H1 (cell line): ENCODE data around the gene CAMKMT. TPM values are rescaled to one million over a fixed set of nuclear protein-coding genes. Genes with fewer than 3 reads are reported as not detected.

Source experiments
- CTCF ChIA-PET: fragments of 300-600 bp; sonication (Branson Sonifier 250); formaldehyde crosslinking; loops from one replicate; lab custom pipeline; 2021; ENCODE audit not compliant: partially characterized antibody; lab: Charles Lee
- POLR2A ChIA-PET: fragments of 300-600 bp; sonication (Branson Sonifier 250); formaldehyde crosslinking; loops from one replicate; lab custom pipeline; 2021; ENCODE audit warnings: inconsistent platforms; ENCODE audit not compliant: partially characterized antibody; lab: Charles Lee
- DNase-seq, 2 experiments: peaks; one replicate each; pipeline versions ENCODE4 v3.0.0 to v3.0.0-alpha.2; 2010 to 2022; ENCODE audit warnings: low spot score in 2 of 2, low read depth in 1 of 2, mixed read lengths in 1 of 2
- FAIRE-seq: peaks from 2 replicates; lab custom pipeline; 2011; peaks lifted over from hg19 to GRCh38; lab: Jason Lieb, UNC
- H2AFZ ChIP-seq: 2 replicates; pipeline ENCODE4 v1.8.1; 2012; ENCODE audit warnings: low read length, inconsistent platforms
- H2AK5ac ChIP-seq: 2 replicates; pipeline ENCODE4 v1.6.1; 2013; ENCODE audit warnings: low read depth, low read length
- H2BK120ac ChIP-seq: replicated peaks from 2 replicates; pipeline ENCODE3; 2013; ENCODE audit warnings: low read depth, low read length, inconsistent platforms
- H2BK12ac ChIP-seq: 2 replicates; pipeline ENCODE4 v1.6.1; 2013; ENCODE audit warnings: low read depth, low read length
- H2BK15ac ChIP-seq: 2 replicates; pipeline ENCODE4 v1.6.1; 2013; ENCODE audit warnings: low read length
- H2BK20ac ChIP-seq: 2 replicates; pipeline ENCODE4 v1.6.1; 2013; ENCODE audit warnings: low read length
- H2BK5ac ChIP-seq: 2 replicates; pipeline ENCODE4 v1.6.1; 2013; ENCODE audit warnings: low read depth, low read length
- H3K14ac ChIP-seq: 2 replicates; pipeline ENCODE4 v1.6.1; 2013; ENCODE audit warnings: inconsistent platforms; ENCODE audit not compliant: insufficient read length
- H3K18ac ChIP-seq: 2 replicates; pipeline ENCODE4 v1.6.1; 2013; ENCODE audit warnings: low read length; ENCODE audit errors: extremely low read depth
- H3K23ac ChIP-seq: 2 replicates; pipeline ENCODE4 v1.6.1; 2013; ENCODE audit warnings: inconsistent platforms; ENCODE audit not compliant: insufficient read length
- H3K23me2 ChIP-seq: 2 replicates; pipeline ENCODE4 v1.6.1; 2013; ENCODE audit warnings: low read depth, low read length
- H3K27ac ChIP-seq: 2 replicates; pipeline ENCODE4 v1.6.1; 2011; ENCODE audit warnings: low read depth, low read length, inconsistent platforms
- H3K27me3 ChIP-seq, 4 experiments: replicated peaks in 1 of 4; 1 replicate in 1 of 4; 2 replicates in 3 of 4; pipeline versions ENCODE4 v1.6.1 to v1.8.1; 2011 to 2013; ENCODE audit warnings: low read length in 3 of 4, mild to moderate bottlenecking in 3 of 4, inconsistent platforms in 2 of 4, mixed read lengths in 2 of 4, moderate library complexity in 1 of 4; ENCODE audit not compliant: control insufficient read depth in 3 of 4, insufficient read depth in 3 of 4; ENCODE audit errors: extremely low read depth in 1 of 4
- H3K36me3 ChIP-seq, 4 experiments: 2 replicates each; pipeline versions ENCODE4 v1.6.1 to v1.8.1; 2011 to 2013; ENCODE audit warnings: mild to moderate bottlenecking in 4 of 4, low read length in 3 of 4, moderate library complexity in 2 of 4, control low read depth in 1 of 4, inconsistent platforms in 1 of 4; ENCODE audit not compliant: insufficient read depth in 4 of 4, control insufficient read depth in 2 of 4
- H3K4ac ChIP-seq: replicated peaks from 2 replicates; pipeline ENCODE3; 2013; ENCODE audit warnings: low read length, low read depth, mixed read lengths, inconsistent platforms; ENCODE audit not compliant: insufficient read length
- H3K4me1 ChIP-seq, 4 experiments: replicated peaks in 1 of 4; 1 replicate in 1 of 4; 2 replicates in 3 of 4; pipeline versions ENCODE4 v1.6.1 to v1.8.1; 2011 to 2013; ENCODE audit warnings: low read length in 3 of 4, inconsistent platforms in 2 of 4, mixed read lengths in 1 of 4; ENCODE audit not compliant: insufficient read depth in 4 of 4, control insufficient read depth in 3 of 4
- H3K4me2 ChIP-seq, 2 experiments: 2 replicates each; pipeline versions ENCODE4 v1.6.1 to v1.8.1; 2011 to 2013; ENCODE audit warnings: low read depth in 2 of 2, low read length in 2 of 2, control low read depth in 1 of 2, inconsistent platforms in 1 of 2, mild to moderate bottlenecking in 1 of 2; ENCODE audit not compliant: insufficient read depth in 1 of 2
- H3K4me3 ChIP-seq, 4 experiments: fragments of 200-600, 300-600 bp in 1 of 4; sonication (generic), shearing (Covaris generic), sonication (Bioruptor Twin) in 1 of 4; 2 replicates each; pipeline versions ENCODE4 v1.5.1 to v1.8.1; 2011 to 2016; ENCODE audit warnings: low read length in 4 of 4, low read depth in 3 of 4, control low read depth in 2 of 4, inconsistent platforms in 2 of 4, mild to moderate bottlenecking in 2 of 4, mixed read lengths in 1 of 4, moderate library complexity in 1 of 4; ENCODE audit not compliant: insufficient read depth in 2 of 4; ENCODE audit errors: extremely low read depth in 1 of 4
- H3K56ac ChIP-seq: replicated peaks from 2 replicates; pipeline ENCODE3; 2013; ENCODE audit warnings: low read depth, mild to moderate bottlenecking, mixed read lengths, low read length, inconsistent platforms; ENCODE audit not compliant: insufficient read length
- H3K79me1 ChIP-seq: 2 replicates; pipeline ENCODE4 v1.6.1; 2013; ENCODE audit warnings: low read depth, low read length, control low read depth
- H3K79me2 ChIP-seq, 2 experiments: 2 replicates each; pipeline versions ENCODE4 v1.6.1 to v1.8.1; 2012 to 2013; ENCODE audit warnings: low read length in 2 of 2, mild to moderate bottlenecking in 2 of 2, inconsistent platforms in 1 of 2; ENCODE audit not compliant: insufficient read depth in 2 of 2, control insufficient read depth in 1 of 2
- H3K9ac ChIP-seq, 4 experiments: replicated peaks in 1 of 4; 1 replicate in 1 of 4; 2 replicates in 3 of 4; pipeline versions ENCODE4 v1.6.1 to v1.8.1; 2011 to 2013; ENCODE audit warnings: low read depth in 3 of 4, low read length in 3 of 4, control low read depth in 2 of 4, mild to moderate bottlenecking in 2 of 4, moderate library complexity in 2 of 4, inconsistent platforms in 1 of 4; ENCODE audit errors: extremely low read depth in 1 of 4
- H3K9me3 ChIP-seq, 2 experiments: 2 replicates each; pipeline versions ENCODE4 v1.6.1 to v1.8.1; 2012 to 2013; ENCODE audit warnings: mild to moderate bottlenecking in 2 of 2, moderate library complexity in 2 of 2, control low read depth in 1 of 2, inconsistent platforms in 1 of 2, low read depth in 1 of 2, low read length in 1 of 2, mixed read lengths in 1 of 2; ENCODE audit not compliant: insufficient read depth in 2 of 2
- H4K20me1 ChIP-seq, 2 experiments: replicated peaks in 1 of 2; 2 replicates each; pipeline versions ENCODE3 to v1.8.1; 2011 to 2013; ENCODE audit warnings: inconsistent platforms in 2 of 2, low read length in 2 of 2, mild to moderate bottlenecking in 1 of 2; ENCODE audit not compliant: insufficient read depth in 2 of 2, control insufficient read depth in 1 of 2
- H4K5ac ChIP-seq: 2 replicates; pipeline ENCODE4 v1.6.1; 2013; ENCODE audit warnings: low read length, low read depth, mixed read lengths, inconsistent platforms; ENCODE audit not compliant: insufficient read length
- H4K8ac ChIP-seq: 2 replicates; pipeline ENCODE4 v1.8.0; 2013; ENCODE audit warnings: mild to moderate bottlenecking, moderate library complexity, low read length, inconsistent platforms; ENCODE audit not compliant: insufficient read depth; ENCODE audit errors: extremely low read depth
- H4K91ac ChIP-seq: replicated peaks from 2 replicates; pipeline ENCODE3; 2013; ENCODE audit warnings: low read length, mixed read lengths, inconsistent platforms; ENCODE audit not compliant: insufficient read length
- ASH2L ChIP-seq: fragments of 200-600, 300-600 bp; sonication (generic); IDR thresholded peaks from one replicate; pipeline ENCODE4 v1.7.1; 2017; ENCODE audit warnings: low read length
- CTBP2 ChIP-seq: IDR thresholded peaks from 2 replicates; pipeline ENCODE4 v1.7.0; 2011; ENCODE audit warnings: borderline replicate concordance, mild to moderate bottlenecking, moderate library complexity, mixed read lengths, low read length; ENCODE audit not compliant: insufficient read depth, insufficient read length
- E2F6 ChIP-seq: IDR thresholded peaks from 2 replicates; pipeline ENCODE4 v1.6.1; 2012; ENCODE audit warnings: inconsistent platforms
- JUND ChIP-seq: IDR thresholded peaks from 2 replicates; pipeline ENCODE4 v1.6.1; 2011; ENCODE audit warnings: mild to moderate bottlenecking, improper control_type of control experiment, low read length
- RFX5 ChIP-seq: IDR thresholded peaks from 2 replicates; pipeline ENCODE4 v1.6.1; 2011; ENCODE audit warnings: low read depth, low read length, improper control_type of control experiment, borderline replicate concordance
- WGBS, 2 experiments: shearing (Covaris generic) in 1 of 2; methylation state at CpG; one replicate each; pipeline versions ENCODE4 v1.1.6 to v1.1.7; 2013 to 2015; ENCODE audit warnings: low lambda C conversion rate in 2 of 2, mixed read lengths in 2 of 2, inconsistent platforms in 1 of 2, low coverage in 1 of 2, missing lambda C conversion rate in 1 of 2; ENCODE audit not compliant: insufficient replicate concordance in 2 of 2, insufficient coverage in 1 of 2, insufficient read length in 1 of 2; ENCODE audit errors: extremely low coverage in 1 of 2, missing lambda C conversion rate in 1 of 2; 5-methylcytosine and 5-hydroxymethylcytosine counted together
- polyA plus RNA-seq, 7 experiments: library from polyadenylated mRNA; depleted of rRNA in 3 of 7; stranded (reverse) in 5 of 7; unstranded in 2 of 7; fragments of >200 nt in 5 of 7; fragments of 200-250 nt in 2 of 7; gene quantifications; 1 replicate in 5 of 7; 2 replicates in 1 of 7; 4 replicates in 1 of 7; pipeline versions ENCODE4 v1.2.1 to v1.2.3, GENCODE V29; 2011 to 2013; ENCODE audit warnings: missing spikeins in 2 of 7, mixed read lengths in 2 of 7
- total RNA-seq: library from RNA; stranded (reverse); fragmentation: NEBNext Ultra II Directional; extraction: Animal tissue kit (Norgen Biotek cat#: 25700); gene quantifications from 2 replicates; pipeline ENCODE4 v1.2.1, GENCODE V29; 2021

CAMKMT gene
- total and polyA plus RNA-seq, 2 of the 8 experiments (the other 6 are each of a cell fraction or from before 2014, with no cell fraction given) = 14.7 to 22.4 TPM

- Histone ChIP-seq H4K20me1 (no peaks in the 10 kb centered on the region), H3K9ac (no peak overlapping the region), H2BK5ac (no peak overlapping the region), H2AFZ (no peak overlapping the region), H3K18ac (no peak overlapping the region), H2AK5ac (no peak overlapping the region), H2BK15ac (no peak overlapping the region), H3K9me3 (no peaks in the 10 kb centered on the region), H3K79me2 (no peaks in the 10 kb centered on the region), H3K23me2 (no peaks in the 10 kb centered on the region), H2BK20ac (no peak overlapping the region), H3K23ac (no peak overlapping the region), H3K36me3 (no peaks in the 10 kb centered on the region), H3K4me3 (no peak overlapping the region), H4K8ac (no peak overlapping the region), H3K4me1 (peaks cover 0 to 14% (median 9%) of the 10 kb centered on the region in 4 experiments; a peak in 4 of 7 replicates), H3K27me3 (no peaks in the 10 kb centered on the region), H3K56ac (no peak overlapping the region), H3K14ac (no peak overlapping the region), H2BK120ac (no peak overlapping the region), H2BK12ac (no peak overlapping the region), H4K91ac (no peak overlapping the region), H4K5ac (no peak overlapping the region), H3K4ac (no peak overlapping the region), H3K79me1 (no peaks in the 10 kb centered on the region), H3K27ac (no peak overlapping the region), H3K4me2 (no peak overlapping the region)
- no peak for FAIRE-seq
- no peak for TF ChIP-seq E2F6
- TF ChIP-seq RFX5 = no peak
- no peak for TF ChIP-seq ASH2L
- no peak for TF ChIP-seq JUND
- no peak for TF ChIP-seq CTBP2
- DNase-seq = no peak
- ChIA-PET POLR2A (no interaction called here), CTCF (interaction anchor here (0.7 to 1.0 kb wide), 2 partner anchors 49 to 200 kb away, joined by 3 to 4 read pairs; no protein-coding TSS in a partner anchor)
- 95% methylated on average over 5 of the region's 5 CpGs; no CpG with 5 or more reads in 1 of the 2 experiments for WGBS, 2 experiments
These were observed 398.1 kb downstream of the CAMKMT start for GRCh38 chr2:44759823-44760222.
